ENCODE results near the gene SLC12A3.

SLC12A3 gene

GRCh38 chr16:56848029-56848936 lies 16.7 kb upstream of the SLC12A3 start:
- DNase-seq (ENCODE audit: low read depth in 2 of 2), result no peak

GRCh38 chr16:56848955-56849689 lies 15.9 kb upstream of the SLC12A3 start:
- peak; percentile 47 for DNase-seq (ENCODE audit: low read depth in 2 of 2)

- DNase-seq (ENCODE audit: low read depth in 2 of 2), result peak; percentile 40 to 46
These were observed 15.0 kb upstream of the SLC12A3 start for GRCh38 chr16:56849690-56850680.

- DNase-seq (ENCODE audit: low read depth in 2 of 2), result no peak
These were observed 13.2 kb upstream of the SLC12A3 start for GRCh38 chr16:56851671-56852400.

- no peak for DNase-seq (ENCODE audit: low read depth in 2 of 2)
These were observed 12.6 kb upstream of the SLC12A3 start for GRCh38 chr16:56852401-56852730.

GRCh38 chr16:56852968-56853367 lies 12.0 kb upstream of the SLC12A3 start:
- no peak for DNase-seq (ENCODE audit: low read depth in 2 of 2)

- DNase-seq (ENCODE audit: low read depth in 2 of 2), result no peak
These were observed 9.8 kb upstream of the SLC12A3 start for GRCh38 chr16:56855201-56855600.

GRCh38 chr16:56855946-56856345 lies 9.1 kb upstream of the SLC12A3 start:
- DNase-seq (ENCODE audit: low read depth in 2 of 2), result no peak

GRCh38 chr16:56856876-56857447 lies 8.0 kb upstream of the SLC12A3 start:
- no peak for DNase-seq (ENCODE audit: low read depth in 2 of 2)

GRCh38 chr16:56858374-56858773 lies 6.6 kb upstream of the SLC12A3 start:
- no peak for DNase-seq (ENCODE audit: low read depth in 2 of 2)

- no peak for DNase-seq (ENCODE audit: low read depth in 2 of 2)
These were observed 5.4 kb upstream of the SLC12A3 start for GRCh38 chr16:56859636-56860035.

- no peak for DNase-seq (ENCODE audit: low read depth in 2 of 2)
These were observed 4.6 kb upstream of the SLC12A3 start for GRCh38 chr16:56860226-56861020.

- DNase-seq (ENCODE audit: low read depth in 2 of 2), result no peak
These were observed 3.9 kb upstream of the SLC12A3 start for GRCh38 chr16:56861092-56861610.

- DNase-seq (ENCODE audit: low read depth in 2 of 2), result no peak
These were observed 3.3 kb upstream of the SLC12A3 start for GRCh38 chr16:56861756-56862155.

GRCh38 chr16:56862776-56863175 lies 2.2 kb upstream of the SLC12A3 start:
- DNase-seq (ENCODE audit: low read depth in 2 of 2), result no peak

GRCh38 chr16:56865394-56866062 lies 521 bp downstream of the SLC12A3 start:
- DNase-seq (ENCODE audit: low read depth in 2 of 2), result no peak

GRCh38 chr16:56866955-56867830 lies 2.2 kb downstream of the SLC12A3 start:
- DNase-seq (ENCODE audit: low read depth in 2 of 2), result peak; percentile 27 to 33

GRCh38 chr16:56868175-56868574 lies 3.2 kb downstream of the SLC12A3 start:
- no peak for DNase-seq (ENCODE audit: low read depth in 2 of 2)

Measured in fibroblast of skin of left biceps (primary cell).